Glomerular visceral epithelial cell (primary cell): ENCODE results near the gene FAM50A.

Experiments
- DNase-seq: peaks from one replicate; pipeline ENCODE4 v3.0.0-alpha.2; 2016; ENCODE audit errors: extremely low spot score

Gene FAM50A

DNA sequence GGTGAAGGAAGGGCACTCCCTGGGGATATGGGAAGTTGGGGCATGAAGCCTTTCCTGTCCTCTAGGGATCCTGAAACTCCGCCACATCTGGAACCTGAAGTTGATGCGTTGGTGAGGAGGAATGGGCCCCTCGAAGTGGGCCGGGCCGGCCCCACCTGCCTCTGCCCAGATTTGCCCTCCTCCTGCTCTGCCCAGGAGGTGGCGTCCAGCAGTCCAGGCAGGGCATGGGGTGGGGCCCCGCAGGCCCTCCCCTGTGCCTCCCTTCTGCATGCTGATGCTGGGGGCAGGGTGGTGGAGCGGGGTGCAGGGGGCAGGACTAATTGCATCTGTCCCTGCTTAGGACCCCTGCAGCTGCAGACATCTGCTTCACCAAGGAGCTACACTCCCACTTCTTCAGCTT is 30.8 kb upstream of the FAM50A start:
- DNase-seq = no peak

GRCh38 chrX:154417157-154417556 is 26.8 kb upstream of the FAM50A start:
- no peak for DNase-seq

GRCh38 chrX:154419189-154419588 is 24.8 kb upstream of the FAM50A start:
- no peak for DNase-seq

DNA sequence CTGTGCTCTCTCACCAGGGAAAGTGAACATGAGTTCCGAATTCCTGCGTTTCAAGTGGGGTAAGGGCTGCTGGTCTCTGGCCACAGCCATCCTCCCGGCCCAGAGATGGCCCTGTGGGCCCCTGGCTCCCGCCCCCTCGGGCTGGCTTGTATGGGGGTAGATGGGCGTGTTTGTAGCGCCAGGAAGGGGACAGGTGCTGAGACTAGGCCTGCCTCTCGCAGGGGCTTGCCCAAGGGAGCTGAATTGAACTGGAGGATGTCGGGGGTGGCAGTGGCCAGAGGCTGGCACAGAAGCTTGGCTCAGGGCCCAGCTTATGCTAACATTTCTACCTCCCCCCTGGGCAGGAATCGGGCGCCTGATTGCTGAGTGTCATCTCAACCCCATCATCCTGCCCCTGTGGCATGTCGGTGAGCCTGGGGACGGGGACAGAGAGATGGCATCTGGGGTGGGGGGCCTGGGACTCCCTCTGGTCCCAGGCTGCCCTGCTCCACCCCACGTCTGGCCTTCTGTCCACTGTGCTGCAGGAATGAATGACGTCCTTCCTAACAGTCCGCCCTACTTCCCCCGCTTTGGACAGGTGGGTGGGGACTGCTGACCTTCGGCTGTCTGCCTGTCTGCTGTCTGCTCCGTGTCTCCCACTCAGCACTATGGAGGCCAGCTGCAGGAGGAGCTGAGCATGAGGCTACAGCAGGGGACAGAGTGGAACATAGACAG is 24.1 kb upstream of the FAM50A start:
- no peak for DNase-seq

DNA sequence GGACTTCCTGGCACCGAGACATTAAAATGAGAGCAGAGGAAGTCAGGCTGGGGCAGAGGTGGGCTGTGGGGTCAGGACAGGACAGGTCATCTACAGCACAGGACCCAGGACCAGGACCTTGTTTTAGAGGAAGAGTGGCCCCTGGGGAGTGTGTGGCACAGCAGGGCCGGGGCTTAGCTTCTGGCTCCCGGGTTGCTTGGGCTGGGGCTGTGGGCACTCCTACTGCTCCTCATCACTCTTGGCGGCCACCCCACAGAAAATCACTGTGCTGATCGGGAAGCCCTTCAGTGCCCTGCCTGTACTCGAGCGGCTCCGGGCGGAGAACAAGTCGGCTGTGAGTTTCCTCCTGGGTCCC is 23.6 kb upstream of the FAM50A start:
- DNase-seq = no peak

- no peak for DNase-seq
These were observed 16.8 kb upstream of the FAM50A start for GRCh38 chrX:154426916-154427770.

DNA sequence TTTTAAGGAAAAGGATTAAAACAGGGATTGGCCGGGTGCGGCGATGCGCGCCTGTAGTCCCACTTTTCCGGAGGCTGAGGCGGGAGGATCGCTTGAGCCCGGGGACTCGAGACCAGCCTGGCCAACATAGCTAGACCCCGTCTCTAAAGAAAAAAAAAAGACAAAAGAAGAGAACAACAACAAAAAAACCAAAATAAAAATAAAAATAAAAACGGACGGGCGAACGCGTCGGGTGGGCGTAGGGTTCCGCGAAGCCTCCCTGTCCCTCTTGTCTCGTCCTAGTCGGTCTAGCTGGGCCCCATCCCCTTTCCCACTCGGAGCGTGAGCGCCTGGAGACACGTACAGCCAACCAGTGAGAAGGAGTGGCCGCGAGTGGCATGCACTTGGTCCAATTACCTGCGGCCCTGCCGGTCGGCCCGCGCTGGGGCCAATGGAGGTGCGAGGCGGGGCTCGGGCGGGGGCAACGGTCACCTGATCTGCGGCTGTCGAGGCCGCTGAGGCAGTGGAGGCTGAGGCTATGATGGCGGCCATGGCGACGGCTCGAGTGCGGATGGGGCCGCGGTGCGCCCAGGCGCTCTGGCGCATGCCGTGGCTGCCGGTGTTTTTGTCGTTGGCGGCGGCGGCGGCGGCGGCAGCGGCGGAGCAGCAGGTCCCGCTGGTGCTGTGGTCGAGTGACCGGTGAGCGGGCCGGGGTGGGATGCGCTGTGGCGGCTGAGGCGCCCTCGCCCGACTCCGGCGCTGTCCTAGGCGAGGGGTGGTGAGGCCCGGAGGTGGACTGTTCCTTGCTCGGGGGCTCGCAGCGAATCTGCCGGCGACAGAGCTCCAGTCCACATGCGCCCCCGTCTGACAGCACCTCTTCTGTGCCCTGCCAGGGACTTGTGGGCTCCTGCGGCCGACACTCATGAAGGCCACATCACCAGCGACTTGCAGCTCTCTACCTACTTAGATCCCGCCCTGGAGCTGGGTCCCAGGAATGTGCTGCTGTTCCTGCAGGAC is 15.5 kb upstream of the FAM50A start, which contains the start of gene ATP6AP1:
TSS of gene ATP6AP1 (plus strand) at position 502 of the 996 bp plus-strand sequence. CDS start at position 518, 16 bp downstream.
- DNase-seq = peak; percentile 92

DNA sequence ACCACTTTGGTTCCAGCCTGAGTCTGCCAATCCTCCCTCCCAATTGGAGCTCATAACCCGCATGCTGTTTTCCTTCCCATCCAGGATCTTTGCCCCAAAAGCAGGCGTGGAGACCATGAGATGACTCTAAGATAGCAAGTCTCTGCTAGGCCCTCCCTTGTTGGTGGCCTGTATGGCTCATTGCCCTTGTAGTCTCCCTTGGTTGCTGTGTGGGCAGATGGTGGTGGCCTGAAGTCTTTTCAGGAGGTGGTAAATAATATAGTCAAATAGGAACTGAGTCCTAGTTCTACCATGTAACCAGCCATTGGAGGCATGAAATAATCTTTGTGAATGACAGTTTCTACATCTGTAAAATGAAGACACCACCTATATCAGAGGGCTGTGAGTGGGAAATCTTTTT is 14.2 kb upstream of the FAM50A start:
- DNase-seq = no peak

- DNase-seq = no peak
These were observed 13.5 kb upstream of the FAM50A start for GRCh38 chrX:154430479-154430878.

DNA sequence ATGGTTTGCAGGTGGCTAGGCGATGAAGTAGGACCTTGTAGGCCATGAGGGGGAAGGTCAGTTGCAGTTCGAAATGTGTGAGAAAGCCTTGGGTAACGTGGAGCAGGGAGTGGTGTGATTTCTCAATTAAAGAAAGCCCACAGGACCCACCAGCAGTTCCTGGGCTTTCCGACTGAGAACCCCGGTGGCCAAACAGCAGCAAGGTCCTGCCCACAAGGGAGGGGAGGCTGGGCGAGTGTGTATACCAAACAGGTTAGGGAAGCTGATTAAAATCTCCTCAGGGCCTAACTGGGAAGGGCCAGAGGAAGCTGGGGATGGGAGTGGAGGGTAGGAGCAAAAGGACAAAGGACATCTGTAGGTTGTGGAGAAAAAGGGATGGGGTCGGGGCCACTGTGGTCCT is 13.0 kb upstream of the FAM50A start:
- no peak for DNase-seq

- no peak for DNase-seq
These were observed 12.6 kb upstream of the FAM50A start for GRCh38 chrX:154431341-154431740.

- no peak for DNase-seq
These were observed 11.7 kb upstream of the FAM50A start for GRCh38 chrX:154432210-154432609.

DNA sequence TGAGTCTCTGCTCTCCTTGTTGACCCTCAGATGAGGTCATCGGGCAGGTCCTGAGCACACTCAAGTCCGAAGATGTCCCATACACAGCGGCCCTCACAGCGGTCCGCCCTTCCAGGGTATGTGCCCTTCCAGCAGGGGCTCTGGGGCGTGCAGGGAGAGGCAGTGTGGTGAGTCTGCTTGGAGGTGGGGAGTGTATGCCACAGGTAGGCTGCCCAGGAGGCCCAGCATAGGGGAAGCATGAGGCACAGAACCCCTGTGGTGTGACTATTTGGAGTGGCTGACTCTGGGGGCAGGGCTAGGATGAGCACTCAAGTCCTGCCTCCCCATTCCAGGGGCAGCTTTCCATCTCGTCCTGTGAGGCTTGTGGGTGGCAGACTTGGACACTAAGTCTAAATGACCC is 10.3 kb upstream of the FAM50A start:
- DNase-seq = no peak

DNA sequence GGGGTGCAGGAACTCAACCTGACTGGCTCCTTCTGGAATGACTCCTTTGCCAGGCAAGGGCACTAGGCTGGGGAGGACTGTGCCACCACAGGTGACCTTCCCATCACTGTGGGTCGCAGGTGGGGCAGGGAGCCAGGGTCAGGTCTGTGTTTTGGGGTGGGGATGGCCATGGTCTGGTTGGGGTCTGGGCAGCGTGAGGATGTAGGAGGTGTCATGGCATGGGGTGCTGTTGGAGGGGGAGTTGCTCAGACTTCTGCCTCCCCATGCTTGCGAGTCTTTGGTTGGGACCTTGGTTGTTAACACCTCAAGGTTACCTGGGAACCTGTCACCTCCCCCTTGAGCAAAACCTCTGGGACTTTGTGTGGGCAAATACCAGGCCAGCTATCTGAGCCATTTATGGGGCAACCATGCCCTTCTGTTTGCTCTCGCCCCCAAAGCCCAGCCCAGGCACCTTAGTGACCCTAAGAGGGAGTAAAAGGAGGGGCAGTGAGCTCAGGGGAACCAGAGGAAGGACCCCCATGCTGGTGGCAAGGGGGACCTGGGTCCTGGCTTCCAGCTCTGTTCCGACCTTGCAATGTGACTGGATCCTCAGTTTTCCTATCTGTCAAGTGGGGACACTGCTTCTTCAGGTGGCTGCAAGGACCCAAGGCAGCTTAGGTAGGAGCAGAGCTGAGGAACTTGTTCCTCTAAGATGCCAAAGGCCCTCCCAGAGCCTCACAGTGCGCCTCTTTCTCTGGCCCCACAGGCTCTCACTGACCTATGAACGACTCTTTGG is 9.4 kb upstream of the FAM50A start:
- DNase-seq = no peak

DNA sequence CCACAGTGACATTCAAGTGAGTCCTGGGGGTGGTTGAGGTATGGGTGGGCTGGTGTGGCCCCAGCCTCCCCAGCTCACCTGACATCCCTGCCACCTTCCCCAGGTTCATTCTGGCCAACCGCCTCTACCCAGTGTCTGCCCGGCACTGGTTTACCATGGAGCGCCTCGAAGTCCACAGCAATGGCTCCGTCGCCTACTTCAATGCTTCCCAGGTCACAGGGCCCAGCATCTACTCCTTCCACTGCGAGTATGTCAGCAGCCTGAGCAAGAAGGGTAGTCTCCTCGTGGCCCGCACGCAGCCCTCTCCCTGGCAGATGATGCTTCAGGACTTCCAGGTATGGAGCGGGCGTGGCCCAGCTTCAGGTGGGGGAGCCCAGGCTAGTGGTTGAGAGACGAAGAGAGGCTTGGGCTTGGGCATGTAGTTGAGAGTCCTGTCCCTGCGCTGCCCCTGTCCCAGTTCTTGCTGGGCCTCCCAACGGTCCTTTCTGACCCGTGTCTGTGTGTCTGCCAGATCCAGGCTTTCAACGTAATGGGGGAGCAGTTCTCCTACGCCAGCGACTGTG is 8.7 kb upstream of the FAM50A start:
- DNase-seq = no peak

GRCh38 chrX:154436374-154436982 is 7.5 kb upstream of the FAM50A start:
- peak; percentile 33 for DNase-seq

DNA sequence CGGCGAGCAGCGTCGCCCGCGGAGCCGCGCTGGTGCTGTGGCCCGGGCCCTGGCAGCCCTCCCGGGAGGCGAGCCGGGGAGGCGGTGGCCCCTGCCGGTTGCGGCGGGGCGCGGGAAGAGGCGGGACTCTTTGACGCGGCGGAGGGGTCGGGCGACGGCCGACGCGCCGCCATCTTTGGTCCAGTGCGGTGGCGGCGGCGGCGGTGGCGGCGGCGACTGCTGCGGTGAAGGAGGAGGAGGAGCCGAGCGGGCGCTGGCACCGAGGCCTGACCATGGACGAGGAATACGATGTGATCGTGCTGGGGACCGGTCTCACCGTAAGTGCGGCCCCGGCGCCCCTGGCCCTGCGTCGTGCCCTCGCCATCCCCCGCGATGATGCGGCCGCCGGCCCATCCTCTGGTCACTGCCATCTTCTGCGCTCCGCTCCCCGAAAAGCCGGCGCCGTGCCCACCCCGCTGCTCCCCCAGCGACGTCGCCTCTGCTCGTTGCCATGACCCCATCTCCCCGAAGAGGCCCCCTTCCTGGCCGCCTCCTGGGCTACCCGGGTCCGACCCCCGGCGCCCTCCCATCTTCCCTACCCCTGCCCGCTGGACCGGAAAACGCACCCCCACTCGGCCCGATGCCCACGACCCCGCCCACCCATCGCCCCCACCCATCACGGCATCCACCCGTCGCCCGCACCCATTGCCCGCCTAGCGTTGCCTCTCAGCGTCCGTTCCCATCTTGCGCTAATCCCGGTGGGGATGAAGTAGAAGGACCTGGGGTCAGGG is 6.8 kb upstream of the FAM50A start, which contains the start of gene GDI1:
TSS of gene GDI1 (plus strand) at position 172 of the 770 bp plus-strand sequence. CDS start at position 273, 101 bp downstream.
- peak; percentile 55 for DNase-seq

DNA sequence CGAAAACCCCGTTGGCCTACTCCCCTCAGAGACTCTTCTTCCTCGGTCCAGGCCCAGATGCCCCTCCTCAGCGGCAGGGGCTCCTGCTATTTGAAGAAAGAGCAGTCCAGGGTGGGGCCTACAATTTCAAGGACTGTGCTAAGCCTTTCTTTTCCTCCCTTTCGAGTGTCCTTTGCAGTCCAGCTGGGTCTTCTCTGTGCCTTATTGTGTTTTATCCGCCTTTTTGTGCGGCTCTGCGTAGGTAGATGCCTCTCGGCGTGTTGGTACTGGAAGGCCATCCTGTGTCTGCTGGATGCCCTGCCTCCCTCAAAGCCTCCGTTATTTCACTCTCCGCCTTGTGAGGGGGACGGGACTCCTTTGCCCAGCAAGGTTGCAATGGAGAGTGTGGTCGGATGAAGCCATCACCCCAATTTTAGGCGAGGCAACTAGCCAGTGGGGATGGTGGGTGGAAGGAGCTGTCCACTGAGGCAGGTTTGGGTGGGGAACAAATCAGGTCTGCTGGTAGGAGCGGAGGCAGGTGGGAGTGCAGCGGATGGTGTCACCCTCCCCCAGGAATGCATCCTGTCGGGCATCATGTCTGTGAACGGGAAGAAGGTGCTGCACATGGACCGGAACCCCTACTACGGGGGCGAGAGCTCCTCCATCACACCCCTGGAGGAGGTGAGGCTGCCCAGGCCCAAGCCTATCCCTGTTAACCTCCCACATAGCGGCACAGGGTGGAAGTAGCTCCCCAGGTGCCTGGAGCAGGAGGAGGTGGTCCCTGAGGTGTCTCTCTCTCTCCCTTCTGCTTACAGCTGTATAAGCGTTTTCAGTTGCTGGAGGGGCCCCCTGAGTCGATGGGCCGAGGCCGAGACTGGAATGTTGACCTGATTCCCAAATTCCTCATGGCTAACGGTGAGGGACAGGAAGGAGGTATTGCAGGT is 5.7 kb upstream of the FAM50A start:
- no peak for DNase-seq
